Liver (tissue), 9 donors: ENCODE results near the gene TNS2. TPM values are rescaled to one million over a fixed set of nuclear protein-coding genes. Genes with fewer than 3 reads are reported as not detected.

Experiments used
- DNase-seq: peaks from one replicate; pipeline ENCODE4 v3.0.0-alpha.2; 2017; ENCODE audit warnings: low spot score
- H3K27ac ChIP-seq, 2 donors: one replicate each; pipeline ENCODE4 v1.7.0; 2013; ENCODE audit warnings: inconsistent platforms in 2 of 2, low read length in 2 of 2, control low read depth in 1 of 2, low read depth in 1 of 2, mild to moderate bottlenecking in 1 of 2
- H3K27me3 ChIP-seq, 4 donors: one replicate each; pipeline versions ENCODE4 v1.6.1 to v1.7.0; 2013; ENCODE audit warnings: low read length in 3 of 4, inconsistent platforms in 1 of 4, mild to moderate bottlenecking in 1 of 4, moderate library complexity in 1 of 4; ENCODE audit not compliant: control insufficient read depth in 4 of 4, insufficient read depth in 4 of 4
- H3K36me3 ChIP-seq, 4 donors: one replicate each; pipeline versions ENCODE4 v1.6.1 to v1.7.0; 2013; ENCODE audit warnings: low read length in 3 of 4, mild to moderate bottlenecking in 3 of 4, low read depth in 1 of 4, moderate library complexity in 1 of 4; ENCODE audit not compliant: control insufficient read depth in 4 of 4, insufficient read depth in 3 of 4
- H3K4me1 ChIP-seq, 4 donors: one replicate each; pipeline versions ENCODE4 v1.6.1 to v1.7.0; 2013; ENCODE audit warnings: low read length in 3 of 4, mild to moderate bottlenecking in 3 of 4, moderate library complexity in 1 of 4; ENCODE audit not compliant: control insufficient read depth in 4 of 4, insufficient read depth in 4 of 4
- H3K4me3 ChIP-seq, 3 donors: one replicate each; pipeline versions ENCODE4 v1.6.1 to v1.7.0; 2013; ENCODE audit warnings: low read length in 3 of 3, control low read depth in 1 of 3, low read depth in 1 of 3, mild to moderate bottlenecking in 1 of 3
- H3K9ac ChIP-seq, 2 donors: one replicate each; pipeline ENCODE4 v1.7.0; 2013; ENCODE audit warnings: low read length in 2 of 2, mild to moderate bottlenecking in 2 of 2, moderate library complexity in 2 of 2, control low read depth in 1 of 2, low read depth in 1 of 2
- H3K9me3 ChIP-seq, 4 donors: one replicate each; pipeline versions ENCODE4 v1.6.1 to v1.7.0; 2013; ENCODE audit warnings: low read length in 3 of 4; ENCODE audit not compliant: control insufficient read depth in 4 of 4
- EGR1 ChIP-seq, 2 donors: IDR thresholded peaks; 2 replicates each; pipeline ENCODE4 v1.6.1; 2016 to 2018; ENCODE audit warnings: antibody characterized with exemption in 2 of 2, low read depth in 2 of 2
- FOXA1 ChIP-seq: IDR thresholded peaks from 2 replicates; pipeline ENCODE4 v1.6.1; 2016; ENCODE audit warnings: antibody characterized with exemption
- FOXA2 ChIP-seq: IDR thresholded peaks from 2 replicates; pipeline ENCODE4 v1.6.1; 2016; ENCODE audit warnings: antibody characterized with exemption
- GABPA ChIP-seq, 2 donors: IDR thresholded peaks in 1 of 2; conservative IDR thresholded peaks in 1 of 2; 2 replicates each; pipeline ENCODE4 v1.6.1; 2016; ENCODE audit warnings: antibody characterized with exemption in 2 of 2, mild to moderate bottlenecking in 1 of 2, moderate library complexity in 1 of 2
- HNF4A ChIP-seq, 2 donors: conservative IDR thresholded peaks; 2 replicates each; pipeline ENCODE4 v1.6.1; 2016; ENCODE audit warnings: antibody characterized with exemption in 2 of 2, mild to moderate bottlenecking in 2 of 2
- HNF4G ChIP-seq: IDR thresholded peaks from 2 replicates; pipeline ENCODE4 v1.6.1; 2016; ENCODE audit warnings: antibody characterized with exemption
- JUND ChIP-seq, 2 donors: IDR thresholded peaks; 2 replicates each; pipeline ENCODE4 v1.6.1; 2016; ENCODE audit warnings: antibody characterized with exemption in 2 of 2
- MAX ChIP-seq: IDR thresholded peaks from 2 replicates; pipeline ENCODE4 v1.6.1; 2016; ENCODE audit warnings: antibody characterized with exemption
- NR2F2 ChIP-seq: IDR thresholded peaks from 2 replicates; pipeline ENCODE4 v1.6.1; 2016; ENCODE audit warnings: antibody characterized with exemption
- RAD21 ChIP-seq, 2 donors: IDR thresholded peaks; 2 replicates each; pipeline ENCODE4 v1.6.1; 2016; ENCODE audit warnings: antibody characterized with exemption in 2 of 2, mild to moderate bottlenecking in 2 of 2
- REST ChIP-seq: IDR thresholded peaks from 2 replicates; pipeline ENCODE4 v1.6.1; 2016; ENCODE audit warnings: antibody characterized with exemption, mild to moderate bottlenecking
- RXRA ChIP-seq, 2 donors: IDR thresholded peaks; 2 replicates each; pipeline ENCODE4 v1.6.1; 2017 to 2018; ENCODE audit warnings: antibody characterized with exemption in 2 of 2, mild to moderate bottlenecking in 1 of 2
- SP1 ChIP-seq: IDR thresholded peaks from 2 replicates; pipeline ENCODE4 v1.6.1; 2018; ENCODE audit warnings: antibody characterized with exemption, mild to moderate bottlenecking
- TAF1 ChIP-seq: conservative IDR thresholded peaks from 2 replicates; pipeline ENCODE4 v1.6.1; 2016; ENCODE audit warnings: antibody characterized with exemption, mild to moderate bottlenecking
- YY1 ChIP-seq: IDR thresholded peaks from 2 replicates; pipeline ENCODE4 v1.6.1; 2016; ENCODE audit warnings: antibody characterized with exemption, mild to moderate bottlenecking
- WGBS: extraction: QIAGEN DNeasy Blood & Tissue Kit; methylation state at CpG from one replicate; pipeline ENCODE4 v1.1.7; 2013; 5-methylcytosine and 5-hydroxymethylcytosine counted together
- polyA plus RNA-seq, 2 donors: library from polyadenylated mRNA; stranded (reverse) in 1 of 2; unstranded in 1 of 2; fragments of 200-250 nt in 1 of 2; fragments of >200 nt in 1 of 2; fragmentation: Nextera tagmentation in 1 of 2; extraction: Ambion mirVana in 1 of 2; gene quantifications; one replicate each; pipeline versions ENCODE4 v1.2.1 to v1.2.3, GENCODE V29; 2013 to 2015
- total RNA-seq, 2 donors: library from RNA; depleted of rRNA; stranded (reverse); fragments of >200 nt; gene quantifications; one replicate each; pipeline ENCODE4 v1.2.3, GENCODE V29; 2014
- TF ChIP-seq, protein P1 (sequence below): fragments of 150-350 bp; IDR thresholded peaks from 2 replicates; pipeline ENCODE4 v1.5.1; 2017; ENCODE audit warnings: improper control_type of control experiment, low read depth, low read length; ENCODE audit not compliant: missing input control
- TF ChIP-seq, protein P2 (sequence below): IDR thresholded peaks from 2 replicates; pipeline ENCODE4 v1.6.1; 2016; ENCODE audit warnings: antibody characterized with exemption
- TF ChIP-seq, protein P3 (sequence below): IDR thresholded peaks from 2 replicates; pipeline ENCODE4 v1.6.1; 2016; ENCODE audit warnings: antibody characterized with exemption
- donor health status: healthy.
- donor health status: healthy.
- donor health status: healthy.
- donor health status: healthy.
- donor health status: healthy.

TNS2 gene
- total and polyA plus RNA-seq, 4 donors = 11.7 to 94.0 (median 46.0) TPM

- Histone ChIP-seq H3K4me1 (peaks cover 18 to 40% (median 26%) of the 10 kb centered on the region in 4 donors), H3K4me3 (no peak overlapping the region), H3K9ac (no peak overlapping the region), H3K36me3 (peaks cover 3 to 32% (median 15%) of the 10 kb centered on the region in 4 donors), H3K27me3 (no peaks in the 10 kb centered on the region), H3K27ac (no peak overlapping the region), H3K9me3 (no peaks in the 10 kb centered on the region)
- 84% methylated on average over 14 of the region's 14 CpGs for WGBS
- no peak for DNase-seq
- TF ChIP-seq NR2F2 (no peak), HNF4G (no peak), RAD21 (IDR thresholded peaks at IDR 0.05) (no peak), FOXA2 (no peak), MAX (no peak), REST (no peak), TAF1 (no peak), HNF4A (conservative IDR thresholded peaks at IDR 0.05) (no peak), RXRA (IDR thresholded peaks at IDR 0.05) (no peak), YY1 (no peak), FOXA1 (no peak), GABPA (IDR thresholded peaks at IDR 0.05 in 1 of 2, conservative IDR thresholded peaks at IDR 0.05 in 1 of 2) (no peak), EGR1 (IDR thresholded peaks at IDR 0.05; ENCODE audit: low read depth in 2 of 2) (no peak), JUND (IDR thresholded peaks at IDR 0.05) (no peak), SP1 (no peak)
- TF ChIP-seq, protein P1, sequence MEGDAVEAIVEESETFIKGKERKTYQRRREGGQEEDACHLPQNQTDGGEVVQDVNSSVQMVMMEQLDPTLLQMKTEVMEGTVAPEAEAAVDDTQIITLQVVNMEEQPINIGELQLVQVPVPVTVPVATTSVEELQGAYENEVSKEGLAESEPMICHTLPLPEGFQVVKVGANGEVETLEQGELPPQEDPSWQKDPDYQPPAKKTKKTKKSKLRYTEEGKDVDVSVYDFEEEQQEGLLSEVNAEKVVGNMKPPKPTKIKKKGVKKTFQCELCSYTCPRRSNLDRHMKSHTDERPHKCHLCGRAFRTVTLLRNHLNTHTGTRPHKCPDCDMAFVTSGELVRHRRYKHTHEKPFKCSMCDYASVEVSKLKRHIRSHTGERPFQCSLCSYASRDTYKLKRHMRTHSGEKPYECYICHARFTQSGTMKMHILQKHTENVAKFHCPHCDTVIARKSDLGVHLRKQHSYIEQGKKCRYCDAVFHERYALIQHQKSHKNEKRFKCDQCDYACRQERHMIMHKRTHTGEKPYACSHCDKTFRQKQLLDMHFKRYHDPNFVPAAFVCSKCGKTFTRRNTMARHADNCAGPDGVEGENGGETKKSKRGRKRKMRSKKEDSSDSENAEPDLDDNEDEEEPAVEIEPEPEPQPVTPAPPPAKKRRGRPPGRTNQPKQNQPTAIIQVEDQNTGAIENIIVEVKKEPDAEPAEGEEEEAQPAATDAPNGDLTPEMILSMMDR = no peak
- TF ChIP-seq, protein P2, sequence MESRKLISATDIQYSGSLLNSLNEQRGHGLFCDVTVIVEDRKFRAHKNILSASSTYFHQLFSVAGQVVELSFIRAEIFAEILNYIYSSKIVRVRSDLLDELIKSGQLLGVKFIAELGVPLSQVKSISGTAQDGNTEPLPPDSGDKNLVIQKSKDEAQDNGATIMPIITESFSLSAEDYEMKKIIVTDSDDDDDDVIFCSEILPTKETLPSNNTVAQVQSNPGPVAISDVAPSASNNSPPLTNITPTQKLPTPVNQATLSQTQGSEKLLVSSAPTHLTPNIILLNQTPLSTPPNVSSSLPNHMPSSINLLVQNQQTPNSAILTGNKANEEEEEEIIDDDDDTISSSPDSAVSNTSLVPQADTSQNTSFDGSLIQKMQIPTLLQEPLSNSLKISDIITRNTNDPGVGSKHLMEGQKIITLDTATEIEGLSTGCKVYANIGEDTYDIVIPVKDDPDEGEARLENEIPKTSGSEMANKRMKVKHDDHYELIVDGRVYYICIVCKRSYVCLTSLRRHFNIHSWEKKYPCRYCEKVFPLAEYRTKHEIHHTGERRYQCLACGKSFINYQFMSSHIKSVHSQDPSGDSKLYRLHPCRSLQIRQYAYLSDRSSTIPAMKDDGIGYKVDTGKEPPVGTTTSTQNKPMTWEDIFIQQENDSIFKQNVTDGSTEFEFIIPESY = no peak
- TF ChIP-seq, protein P3, sequence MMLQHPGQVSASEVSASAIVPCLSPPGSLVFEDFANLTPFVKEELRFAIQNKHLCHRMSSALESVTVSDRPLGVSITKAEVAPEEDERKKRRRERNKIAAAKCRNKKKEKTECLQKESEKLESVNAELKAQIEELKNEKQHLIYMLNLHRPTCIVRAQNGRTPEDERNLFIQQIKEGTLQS = no peak
Measured at GRCh38 chr12:53062977-53063707, 13.3 kb downstream of the TNS2 start.
